ELF-1 (cell line): ENCODE results near the gene RFC3.
"Not testable (repeated sequence)": the region's sequence is repeated elsewhere in the genome, so short reads cannot be mapped to it uniquely, and the experiment has no call there.

Experiments used
- DNase-seq: peaks from one replicate; pipeline ENCODE4 v3.0.0-alpha.2; 2016; ENCODE audit warnings: low read depth, low spot score

Gene RFC3

GRCh38 chr13:33817901-33818706, at the start of gene RFC3:
TSS of gene RFC3 (plus strand) at chr13:33818149. CDS start at chr13:33818179, 30 bp downstream.
- DNase-seq = peak; percentile 95

GRCh38 chr13:33771296-33771695, 46.7 kb upstream of the RFC3 start:
- DNase-seq = no peak

- DNase-seq = peak; percentile 44
These were observed 44.0 kb upstream of the RFC3 start for GRCh38 chr13:33773790-33774462.

- peak; percentile 79 for DNase-seq
These were observed 42.4 kb upstream of the RFC3 start for GRCh38 chr13:33775339-33776108.

GRCh38 chr13:33776239-33776881, 41.6 kb upstream of the RFC3 start:
- DNase-seq = no peak

GRCh38 chr13:33782631-33783030, 35.3 kb upstream of the RFC3 start:
- no peak for DNase-seq

- not testable (repeated sequence) for DNase-seq
These were observed 34.7 kb upstream of the RFC3 start for GRCh38 chr13:33783212-33783611.

GRCh38 chr13:33784738-33785137, 33.2 kb upstream of the RFC3 start:
- DNase-seq = no peak

- DNase-seq = no peak
These were observed 32.6 kb upstream of the RFC3 start for GRCh38 chr13:33785384-33785783.

- peak; percentile 24 for DNase-seq
These were observed 30.8 kb upstream of the RFC3 start for GRCh38 chr13:33787051-33787591.

- no peak for DNase-seq
These were observed 28.8 kb upstream of the RFC3 start for GRCh38 chr13:33789066-33789606.

GRCh38 chr13:33789739-33790138, 28.2 kb upstream of the RFC3 start:
- DNase-seq = no peak

- no peak for DNase-seq
These were observed 24.2 kb upstream of the RFC3 start for GRCh38 chr13:33793726-33794125.

- DNase-seq = no peak
These were observed 23.4 kb upstream of the RFC3 start for GRCh38 chr13:33794576-33794975.

- no peak for DNase-seq
These were observed 21.9 kb upstream of the RFC3 start for GRCh38 chr13:33796095-33796494.

GRCh38 chr13:33797622-33798021, 20.3 kb upstream of the RFC3 start:
- no peak for DNase-seq

- DNase-seq = no peak
These were observed 19.9 kb upstream of the RFC3 start for GRCh38 chr13:33798023-33798422.

GRCh38 chr13:33799950-33800592, 17.9 kb upstream of the RFC3 start:
- no peak for DNase-seq

GRCh38 chr13:33800646-33801186, 17.2 kb upstream of the RFC3 start:
- DNase-seq = no peak

- DNase-seq = no peak
These were observed 11.3 kb upstream of the RFC3 start for GRCh38 chr13:33806470-33807248.
